GM12873 (cell line): ENCODE measurements around the gene TSBP1.

Experiments used
- TF ChIP-seq, protein P1 (sequence below): IDR thresholded peaks from 2 replicates; pipeline ENCODE4 v1.5.1; 2012; ENCODE audit warnings: low read depth, mild to moderate bottlenecking, moderate library complexity, low read length, control low read depth; ENCODE audit not compliant: insufficient read depth; ENCODE audit errors: missing control alignments

The TSBP1 gene, protein sequence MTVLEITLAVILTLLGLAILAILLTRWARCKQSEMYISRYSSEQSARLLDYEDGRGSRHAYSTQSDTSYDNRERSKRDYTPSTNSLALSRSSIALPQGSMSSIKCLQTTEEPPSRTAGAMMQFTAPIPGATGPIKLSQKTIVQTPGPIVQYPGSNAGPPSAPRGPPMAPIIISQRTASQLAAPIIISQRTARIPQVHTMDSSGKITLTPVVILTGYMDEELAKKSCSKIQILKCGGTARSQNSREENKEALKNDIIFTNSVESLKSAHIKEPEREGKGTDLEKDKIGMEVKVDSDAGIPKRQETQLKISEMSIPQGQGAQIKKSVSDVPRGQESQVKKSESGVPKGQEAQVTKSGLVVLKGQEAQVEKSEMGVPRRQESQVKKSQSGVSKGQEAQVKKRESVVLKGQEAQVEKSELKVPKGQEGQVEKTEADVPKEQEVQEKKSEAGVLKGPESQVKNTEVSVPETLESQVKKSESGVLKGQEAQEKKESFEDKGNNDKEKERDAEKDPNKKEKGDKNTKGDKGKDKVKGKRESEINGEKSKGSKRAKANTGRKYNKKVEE

DNA sequence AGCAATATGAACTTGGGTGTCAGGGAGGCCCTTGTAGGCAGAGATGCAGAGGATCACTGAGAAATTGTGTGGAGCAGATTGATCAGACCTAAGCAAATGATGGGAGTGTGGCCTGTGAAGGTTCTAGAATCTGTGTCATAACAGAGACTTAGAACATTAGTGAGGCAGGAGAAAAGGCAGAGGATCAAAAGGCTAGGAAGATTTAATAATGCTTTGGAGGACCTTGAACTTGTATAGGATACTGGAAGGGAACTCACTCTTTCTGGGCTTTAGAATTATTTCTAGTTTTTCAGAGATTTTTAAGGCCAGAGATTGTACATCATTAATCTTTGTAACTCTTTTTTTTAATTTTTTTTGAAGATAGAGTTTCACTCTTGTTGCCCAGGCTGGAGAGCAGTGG is at the start of gene TSBP1:
Gene TSBP1 (minus strand): TSS at position 101 of the 400 bp plus-strand sequence. CDS start 197 bp downstream, outside the sequence.
- TF ChIP-seq, protein P1, sequence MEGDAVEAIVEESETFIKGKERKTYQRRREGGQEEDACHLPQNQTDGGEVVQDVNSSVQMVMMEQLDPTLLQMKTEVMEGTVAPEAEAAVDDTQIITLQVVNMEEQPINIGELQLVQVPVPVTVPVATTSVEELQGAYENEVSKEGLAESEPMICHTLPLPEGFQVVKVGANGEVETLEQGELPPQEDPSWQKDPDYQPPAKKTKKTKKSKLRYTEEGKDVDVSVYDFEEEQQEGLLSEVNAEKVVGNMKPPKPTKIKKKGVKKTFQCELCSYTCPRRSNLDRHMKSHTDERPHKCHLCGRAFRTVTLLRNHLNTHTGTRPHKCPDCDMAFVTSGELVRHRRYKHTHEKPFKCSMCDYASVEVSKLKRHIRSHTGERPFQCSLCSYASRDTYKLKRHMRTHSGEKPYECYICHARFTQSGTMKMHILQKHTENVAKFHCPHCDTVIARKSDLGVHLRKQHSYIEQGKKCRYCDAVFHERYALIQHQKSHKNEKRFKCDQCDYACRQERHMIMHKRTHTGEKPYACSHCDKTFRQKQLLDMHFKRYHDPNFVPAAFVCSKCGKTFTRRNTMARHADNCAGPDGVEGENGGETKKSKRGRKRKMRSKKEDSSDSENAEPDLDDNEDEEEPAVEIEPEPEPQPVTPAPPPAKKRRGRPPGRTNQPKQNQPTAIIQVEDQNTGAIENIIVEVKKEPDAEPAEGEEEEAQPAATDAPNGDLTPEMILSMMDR: no peak

DNA sequence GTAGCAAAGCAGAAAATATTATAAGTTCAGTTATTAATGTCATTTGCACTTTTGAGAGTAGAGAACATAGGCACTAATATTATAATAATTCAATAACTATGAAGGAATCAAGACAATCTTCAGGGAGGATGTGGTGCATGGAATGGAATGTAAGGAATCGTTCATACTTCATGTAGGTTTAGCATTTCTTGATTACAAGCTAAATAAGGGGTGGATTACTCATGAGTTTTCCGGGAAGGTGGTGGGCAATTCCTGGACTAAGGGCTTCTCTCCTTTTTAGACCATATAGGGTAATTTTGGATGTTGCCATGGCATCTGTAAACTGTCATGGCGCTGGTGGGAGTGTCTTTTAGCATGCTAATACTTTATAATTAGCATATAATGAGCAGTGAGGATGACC is 44.3 kb upstream of the TSBP1 start:
- TF ChIP-seq, protein P1: no peak

DNA sequence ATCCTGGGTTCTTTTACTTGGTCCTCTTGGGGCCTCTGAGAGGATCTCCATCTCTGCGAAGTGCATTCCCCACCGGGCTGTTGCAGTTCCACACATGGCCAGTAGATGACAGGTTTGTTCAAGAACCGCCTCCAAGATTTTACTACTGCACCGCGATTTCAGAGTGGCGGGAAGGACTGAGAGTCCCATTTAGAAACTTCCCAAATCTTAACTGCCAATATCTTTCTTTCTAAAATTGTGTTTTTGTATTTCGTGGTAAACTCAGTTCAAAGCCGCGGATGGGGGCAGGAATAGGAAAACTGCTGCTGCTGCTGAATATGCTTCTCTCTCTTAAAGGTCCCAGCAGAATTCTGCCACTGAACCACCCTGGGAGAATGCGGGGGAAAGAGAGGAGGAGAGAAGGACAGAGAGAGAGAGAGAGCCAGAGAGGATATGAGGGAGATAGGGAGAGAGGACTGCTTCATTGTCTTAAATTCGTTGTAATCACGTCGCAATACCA is 43.9 kb upstream of the TSBP1 start:
- TF ChIP-seq, protein P1: peak; percentile 99

DNA sequence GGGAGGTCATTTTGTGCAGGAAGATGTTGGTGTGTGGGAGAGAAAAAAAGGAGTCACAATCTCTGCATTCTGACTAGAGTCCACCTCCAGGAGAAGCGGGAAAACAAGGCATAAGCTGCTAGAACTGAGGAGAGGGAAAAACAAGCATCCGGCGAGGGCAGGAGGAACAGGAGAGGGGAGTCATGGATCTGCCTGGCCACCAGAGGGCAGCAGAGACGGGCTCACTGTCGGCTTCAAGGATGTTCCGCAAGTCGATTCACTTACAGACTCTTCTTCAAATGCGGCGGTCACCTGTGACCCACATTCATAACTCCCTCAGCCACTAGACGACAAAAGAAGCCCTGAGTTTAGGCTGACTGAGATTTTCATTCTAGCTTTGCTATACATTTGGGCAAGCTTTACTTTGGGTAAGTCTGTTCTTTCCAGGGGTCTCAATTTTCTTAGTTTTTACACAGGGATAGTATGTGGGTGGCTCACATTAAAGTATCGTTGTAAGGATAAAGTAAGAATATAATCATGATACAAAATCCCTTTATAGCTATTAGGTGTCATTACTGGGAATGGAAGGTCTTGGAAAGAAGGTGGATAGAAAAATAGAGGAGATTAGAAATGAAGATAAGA is 41.8 kb upstream of the TSBP1 start:
- TF ChIP-seq, protein P1: peak; percentile 99

DNA sequence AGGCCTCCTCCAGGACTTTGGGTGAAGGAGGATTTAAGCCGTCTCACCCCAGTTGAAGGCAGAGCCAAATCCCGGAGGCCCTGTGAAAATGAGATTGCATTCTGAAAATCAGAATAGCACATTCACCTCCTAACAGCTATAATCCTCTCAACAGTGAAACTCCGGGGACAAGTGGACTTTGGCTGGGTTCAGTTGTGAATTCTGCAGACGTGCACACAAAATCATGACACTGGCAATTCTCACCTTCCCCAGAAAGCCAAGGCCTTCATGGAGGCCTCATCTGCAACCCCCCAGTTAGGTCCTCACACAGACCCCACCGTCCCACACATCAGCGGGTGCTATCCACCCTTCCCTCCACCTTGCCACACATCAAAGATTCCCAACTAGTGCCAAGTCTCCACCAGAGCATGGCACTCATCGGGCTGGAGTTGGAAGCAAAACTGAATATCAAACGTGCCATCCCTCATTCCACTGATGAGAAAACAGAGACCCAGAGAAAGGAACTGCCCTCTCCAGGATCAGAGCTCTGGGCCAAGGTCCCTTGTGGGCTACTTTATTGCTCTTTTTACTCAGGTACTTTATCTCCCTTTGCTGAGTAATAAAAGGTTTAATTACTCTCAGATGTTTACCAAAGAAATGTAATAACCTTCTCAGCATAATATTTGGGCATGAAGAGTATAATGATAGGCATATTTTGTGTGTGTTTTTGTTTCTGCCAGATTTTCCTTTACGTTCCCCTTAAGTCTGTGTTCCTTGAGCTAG is 40.0 kb upstream of the TSBP1 start:
- TF ChIP-seq, protein P1: no peak

DNA sequence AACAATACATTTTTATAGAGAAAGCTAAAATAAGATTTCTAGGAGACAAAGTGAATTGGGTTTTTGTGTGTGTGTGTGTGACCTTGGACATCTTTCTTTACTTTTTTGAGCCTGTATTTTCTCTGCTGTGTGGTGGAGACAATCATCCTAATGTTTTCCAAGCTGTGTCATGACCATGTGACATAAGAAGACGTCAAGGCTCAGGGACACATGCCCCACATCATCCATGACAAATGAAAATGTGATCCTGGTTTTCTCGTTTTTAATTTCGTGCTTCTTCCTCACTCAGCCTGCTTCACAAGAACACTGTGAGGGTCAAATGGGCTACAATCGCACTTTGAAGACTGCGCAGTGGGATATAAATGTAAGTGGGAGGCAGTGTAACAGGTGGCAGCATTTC is 39.2 kb upstream of the TSBP1 start:
- TF ChIP-seq, protein P1: no peak
